ENCODE data around the gene NAA15. TPM values are rescaled to one million over a fixed set of nuclear protein-coding genes. Genes with fewer than 3 reads are reported as not detected.

NAA15 gene
- total RNA-seq, 6 experiments from 2014 or later: 63.0 to 72.0 (median 69.6) TPM

GRCh38 chr4:139453041-139453370 is 151.7 kb downstream of the NAA15 start:
- Mint-ChIP-seq H3K9me3 (no peaks in the 10 kb centered on the region), H3K36me3 (ENCODE audit: low read depth) (no peaks in the 10 kb centered on the region), H3K27ac (peak overlapping the region; percentile 98), H3K4me1 (ENCODE audit: low read depth) (peaks cover 49% of the 10 kb centered on the region), H3K27me3 (ENCODE audit: insufficient read depth) (peaks cover 2% of the 10 kb centered on the region; the same call in 1 of the 2 replicates), H3K4me3 (peak overlapping the region; percentile 98)
- peak; percentile 68 for DNase-seq
- TF ChIP-seq CTCF (IDR thresholded peaks at IDR 0.05): peak; percentile 72

- Mint-ChIP-seq H3K4me1 (ENCODE audit: low read depth) (peaks cover 54% of the 10 kb centered on the region), H3K27ac (peak overlapping the region; percentile 98), H3K4me3 (peak overlapping the region; percentile 98), H3K9me3 (no peaks in the 10 kb centered on the region), H3K36me3 (ENCODE audit: low read depth) (no peaks in the 10 kb centered on the region), H3K27me3 (ENCODE audit: insufficient read depth) (peaks cover 2% of the 10 kb centered on the region; the same call in 1 of the 2 replicates)
- peak; percentile 96 for DNase-seq
- TF ChIP-seq CTCF (IDR thresholded peaks at IDR 0.05): peak; percentile 56; the same call in 1 of the 2 replicates
These were observed 152.2 kb downstream of the NAA15 start for GRCh38 chr4:139453371-139454110.

- Mint-ChIP-seq H3K27ac (peak within 1 kb of the TSS; percentile 98), H3K36me3 (ENCODE audit: low read depth) (no peaks in the 10 kb centered on the region), H3K4me1 (ENCODE audit: low read depth) (peaks cover 63% of the 10 kb centered on the region), H3K27me3 (ENCODE audit: insufficient read depth) (peaks cover 2% of the 10 kb centered on the region; the same call in 1 of the 2 replicates), H3K9me3 (no peaks in the 10 kb centered on the region), H3K4me3 (peak within 1 kb of the TSS; percentile 98)
- no peak for DNase-seq
- no peak for TF ChIP-seq CTCF (IDR thresholded peaks at IDR 0.05)
These were observed 153.1 kb downstream of the NAA15 start, which contains the start of gene RAB33B for GRCh38 chr4:139454111-139455045. Gene RAB33B (plus strand): TSS chr4:139454121. CDS start chr4:139454196, 75 bp downstream.

- H3K27me3 Mint-ChIP-seq (ENCODE audit: insufficient read depth): peaks cover 2% of the 10 kb centered on the region; the same call in 1 of the 2 replicates
These were observed 153.8 kb downstream of the NAA15 start for GRCh38 chr4:139455126-139455538.

More at GRCh38 chr4:139455126-139455538, 153.8 kb downstream of the NAA15 start:
- Mint-ChIP-seq H3K4me3 (peak overlapping the region; percentile 98), H3K27ac (no peak overlapping the region), H3K9me3 (no peaks in the 10 kb centered on the region), H3K4me1 (ENCODE audit: low read depth) (peaks cover 70% of the 10 kb centered on the region), H3K36me3 (ENCODE audit: low read depth) (no peaks in the 10 kb centered on the region)
- DNase-seq: no peak
- no peak for TF ChIP-seq CTCF (IDR thresholded peaks at IDR 0.05)
